GM18526 (cell line): ENCODE data around the gene NEDD4L.

Experiments
- POLR2A ChIP-seq: IDR thresholded peaks from 3 replicates; pipeline ENCODE4 v1.6.1; 2011; ENCODE audit not compliant: insufficient read length; ENCODE audit errors: extremely low read depth

NEDD4L gene

GRCh38 chr18:58241026-58241679 is 197.1 kb downstream of the NEDD4L start:
- TF ChIP-seq POLR2A: no peak

GRCh38 chr18:58241877-58242276 is 197.9 kb downstream of the NEDD4L start:
- no peak for TF ChIP-seq POLR2A

- TF ChIP-seq POLR2A: no peak
Observed at GRCh38 chr18:58242435-58242834, 198.4 kb downstream of the NEDD4L start.

GRCh38 chr18:58242968-58243367 is 198.9 kb downstream of the NEDD4L start:
- no peak for TF ChIP-seq POLR2A

- TF ChIP-seq POLR2A: no peak
Observed at GRCh38 chr18:58243401-58243800, 199.4 kb downstream of the NEDD4L start.

- no peak for TF ChIP-seq POLR2A
Observed at GRCh38 chr18:58247363-58247834, 203.4 kb downstream of the NEDD4L start.

- no peak for TF ChIP-seq POLR2A
Observed at GRCh38 chr18:58249712-58250111, 205.7 kb downstream of the NEDD4L start.

GRCh38 chr18:58251416-58251815 is 207.4 kb downstream of the NEDD4L start:
- TF ChIP-seq POLR2A: no peak

GRCh38 chr18:58252166-58252565 is 208.1 kb downstream of the NEDD4L start:
- no peak for TF ChIP-seq POLR2A

GRCh38 chr18:58253318-58253717 is 209.3 kb downstream of the NEDD4L start:
- no peak for TF ChIP-seq POLR2A

GRCh38 chr18:58253871-58254270 is 209.8 kb downstream of the NEDD4L start:
- TF ChIP-seq POLR2A: no peak

GRCh38 chr18:58254873-58255511 is 211.0 kb downstream of the NEDD4L start:
- no peak for TF ChIP-seq POLR2A

- no peak for TF ChIP-seq POLR2A
Observed at GRCh38 chr18:58255701-58256311, 211.8 kb downstream of the NEDD4L start.

- no peak for TF ChIP-seq POLR2A
Observed at GRCh38 chr18:58256316-58257080, 212.5 kb downstream of the NEDD4L start.

GRCh38 chr18:58257461-58257860 is 213.4 kb downstream of the NEDD4L start:
- TF ChIP-seq POLR2A: no peak
